Stimulated activated CD8-positive, alpha-beta memory T cell treated with anti-CD3 and anti-CD28 coated beads, Interleukin-12 subunit alpha, Interleukin-12 subunit beta, amount 100 ng/mL, for 4 hours (primary cell): ENCODE measurements around the gene NEUROG2.

Experiments
- DNase-seq: peaks from one replicate; pipeline ENCODE4 v3.0.0-alpha.2; 2020; ENCODE audit warnings: low read depth

Gene NEUROG2

GRCh38 chr4:112521123-112522023 lies 5.4 kb upstream of the NEUROG2 start:
- DNase-seq = no peak

DNA sequence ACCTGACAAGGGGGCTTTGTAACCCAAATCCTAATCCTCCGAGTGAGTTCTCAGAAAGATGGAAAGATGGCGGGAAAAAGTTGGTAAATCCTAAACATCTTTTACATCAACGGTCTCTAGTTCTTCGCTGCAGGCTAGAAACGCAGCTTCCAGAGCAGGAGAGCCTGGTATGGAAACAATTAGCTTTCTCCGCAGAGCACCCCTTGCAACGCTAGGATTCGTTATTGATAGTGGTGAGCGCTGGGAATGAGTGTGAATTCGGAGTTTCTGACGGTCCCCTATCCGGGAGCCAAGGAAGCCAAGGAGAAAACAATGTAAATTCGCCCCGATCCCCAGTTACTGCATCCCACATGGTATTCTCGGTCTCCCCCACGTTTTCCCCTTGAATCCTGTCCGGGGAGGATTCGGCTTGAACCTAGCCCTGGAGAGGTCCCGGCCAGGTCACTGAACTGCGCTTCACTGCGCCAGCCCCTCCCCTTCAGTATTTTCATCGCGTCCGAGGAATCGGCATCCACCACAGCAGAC lies 4.7 kb upstream of the NEUROG2 start:
- no peak for DNase-seq

GRCh38 chr4:112519689-112520597 lies 4.0 kb upstream of the NEUROG2 start:
- DNase-seq = no peak

- DNase-seq = no peak
Observed at GRCh38 chr4:112518675-112519074, 2.7 kb upstream of the NEUROG2 start.

GRCh38 chr4:112517911-112518310 lies 1.9 kb upstream of the NEUROG2 start:
- no peak for DNase-seq

DNA sequence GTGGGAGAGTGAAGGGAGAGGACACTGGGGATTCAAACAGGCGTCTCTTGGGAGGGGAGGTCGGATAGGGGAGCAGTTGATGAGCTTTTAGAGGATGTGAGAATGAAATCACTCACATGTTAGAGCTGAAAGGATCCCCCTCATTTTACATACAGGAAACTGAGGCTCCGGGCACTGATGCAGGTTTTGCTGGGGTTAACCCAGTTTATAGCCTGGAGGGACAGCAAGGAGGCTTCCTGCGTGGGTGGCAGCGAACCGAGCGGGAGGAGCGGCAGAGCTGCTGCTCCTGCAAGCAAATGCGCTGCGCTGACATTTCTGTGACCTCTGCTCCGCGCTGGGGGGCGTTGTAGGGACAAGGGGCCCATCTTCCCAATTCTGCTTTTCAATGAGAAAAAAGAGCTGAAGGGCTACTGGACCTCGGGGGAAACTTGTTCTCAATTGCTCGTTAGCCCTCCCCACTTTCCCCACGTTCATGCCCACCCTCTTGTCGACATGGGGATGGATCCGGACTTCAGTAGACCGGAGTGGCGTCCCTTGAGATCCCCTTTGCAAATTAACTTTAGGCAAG lies 1.2 kb upstream of the NEUROG2 start:
- no peak for DNase-seq

DNA sequence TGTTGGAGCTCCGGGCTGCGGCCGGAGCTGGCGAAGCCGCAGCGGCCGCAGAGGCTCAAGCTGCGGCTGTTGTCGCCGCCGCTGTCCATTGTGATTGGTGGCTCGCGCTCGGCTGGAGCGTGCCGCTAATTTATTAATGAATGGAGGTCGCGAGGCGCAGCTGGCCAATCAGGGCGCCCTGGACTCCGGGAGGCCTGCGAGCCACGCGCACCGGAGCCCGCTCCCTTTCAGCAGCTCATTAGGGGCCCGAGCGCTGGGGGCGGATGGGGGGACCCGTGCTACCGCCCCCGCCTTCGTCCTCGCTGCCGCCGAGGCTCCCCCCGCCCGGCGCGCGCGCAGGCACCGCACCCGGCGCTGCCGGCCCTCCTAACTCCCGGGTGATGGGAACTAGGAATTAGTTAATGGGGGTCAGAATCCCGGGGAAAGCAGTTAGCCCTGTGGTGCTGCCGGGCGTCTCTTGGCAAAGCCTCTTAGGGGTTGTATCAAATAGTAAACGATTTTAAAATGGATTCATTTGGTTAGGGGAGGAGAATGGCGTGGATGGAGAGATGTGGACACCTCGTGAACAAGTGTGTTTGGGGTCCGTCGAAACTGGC lies 589 bp upstream of the NEUROG2 start:
- DNase-seq = no peak

DNA sequence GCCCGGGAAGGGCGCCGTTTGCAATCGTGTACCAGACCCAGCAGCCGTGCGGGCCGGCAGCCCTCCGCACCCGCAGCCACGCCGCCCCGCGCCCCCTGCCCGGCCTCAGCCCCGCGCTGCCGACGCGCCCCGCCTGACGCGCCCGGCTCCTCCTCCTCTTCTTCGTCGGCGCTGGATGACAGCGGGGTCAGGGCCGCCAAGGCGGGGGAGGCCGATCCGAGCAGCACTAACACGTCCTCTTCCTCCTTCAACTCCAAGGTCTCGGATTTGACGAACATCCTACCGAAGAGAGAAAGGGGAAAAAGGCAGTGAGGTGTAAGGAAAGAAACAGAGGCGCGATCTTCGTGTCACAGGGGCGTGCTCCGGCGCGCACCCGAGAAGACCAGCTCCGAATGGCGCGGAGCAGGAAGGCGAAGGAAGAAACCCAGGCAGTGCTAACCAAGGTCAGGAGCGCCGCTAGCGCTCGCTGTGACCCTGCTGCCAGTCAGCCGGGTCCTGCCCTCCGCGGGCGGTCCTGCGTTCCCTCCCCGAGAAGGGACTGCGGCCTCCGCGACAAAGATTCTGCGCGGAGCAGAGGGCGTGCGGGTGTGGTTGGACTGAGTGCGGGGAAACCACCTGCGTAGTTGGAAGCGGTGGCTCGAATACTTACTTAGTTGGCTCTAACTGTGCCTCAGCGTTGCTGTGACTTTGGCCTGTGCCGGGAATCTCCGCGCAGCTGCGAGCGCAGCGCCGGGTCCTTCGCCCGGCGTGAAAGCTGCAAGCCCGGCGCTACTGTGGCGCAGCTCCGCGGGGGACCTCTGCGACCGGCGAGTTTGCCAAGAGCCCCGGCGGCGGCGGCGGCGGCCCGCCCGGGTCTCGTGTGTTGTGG lies 548 bp downstream of the NEUROG2 start:
- DNase-seq = no peak

- no peak for DNase-seq
Observed at GRCh38 chr4:112514647-112515197, 1.3 kb downstream of the NEUROG2 start.

DNA sequence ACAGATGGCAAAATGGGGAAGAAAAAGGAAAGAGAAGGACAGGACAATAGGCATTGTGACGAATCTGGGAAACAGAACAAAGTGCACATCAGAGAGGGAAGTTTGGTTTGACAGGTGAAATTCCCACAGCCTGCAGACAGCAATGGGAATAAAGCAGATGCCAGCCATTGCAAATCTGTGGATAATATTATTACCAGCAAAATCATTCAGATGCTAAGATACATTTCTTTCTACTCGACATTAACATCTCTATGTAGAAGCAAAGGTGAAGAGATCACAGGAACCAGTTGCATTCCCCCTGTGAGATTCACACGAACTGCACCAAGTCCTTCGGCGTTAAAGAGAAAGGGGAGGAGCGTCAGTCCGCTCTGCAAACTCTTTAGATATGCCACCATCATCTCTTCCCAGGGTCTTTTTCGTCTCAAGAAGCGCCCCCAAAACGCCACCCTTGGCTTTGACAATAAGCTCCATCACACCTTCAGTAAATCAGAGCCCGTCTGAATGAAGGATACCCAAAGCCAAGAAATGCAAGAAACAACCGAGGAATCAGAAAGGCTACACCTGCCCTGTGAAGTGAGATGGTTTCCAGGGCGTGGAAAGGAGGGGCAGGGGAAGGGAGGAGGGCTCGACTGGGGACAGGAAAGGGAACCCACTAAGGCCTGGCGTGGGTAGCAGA lies 1.9 kb downstream of the NEUROG2 start:
- no peak for DNase-seq

GRCh38 chr4:112511803-112512118 lies 4.2 kb downstream of the NEUROG2 start:
- DNase-seq = no peak

- DNase-seq = no peak
Observed at GRCh38 chr4:112511093-112511802, 4.7 kb downstream of the NEUROG2 start.

- no peak for DNase-seq
Observed at GRCh38 chr4:112510291-112511092, 5.5 kb downstream of the NEUROG2 start.

GRCh38 chr4:112509243-112510141 lies 6.5 kb downstream of the NEUROG2 start:
- DNase-seq = no peak

DNA sequence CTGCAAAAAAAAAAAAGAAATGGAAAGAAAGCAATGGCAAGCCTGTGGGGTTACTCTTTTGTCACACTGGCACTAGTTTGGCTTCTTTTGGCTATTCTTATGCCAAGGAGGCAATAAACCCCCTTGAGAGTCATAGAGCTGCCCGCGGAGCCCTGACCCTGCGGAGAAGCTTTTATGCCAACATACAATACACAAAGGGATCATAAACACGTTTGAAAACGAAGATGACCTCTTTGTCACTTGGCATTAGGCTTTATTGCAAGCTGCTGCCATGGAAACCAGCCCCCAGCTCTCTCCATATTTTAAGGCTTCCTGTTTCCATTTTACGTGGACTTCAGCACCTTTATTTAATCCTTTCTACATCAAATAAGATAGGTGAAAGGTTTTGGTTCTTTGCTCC lies 7.6 kb downstream of the NEUROG2 start:
- no peak for DNase-seq

GRCh38 chr4:112504807-112505206 lies 11.2 kb downstream of the NEUROG2 start:
- no peak for DNase-seq

GRCh38 chr4:112502871-112503270 lies 13.1 kb downstream of the NEUROG2 start:
- DNase-seq = no peak

DNA sequence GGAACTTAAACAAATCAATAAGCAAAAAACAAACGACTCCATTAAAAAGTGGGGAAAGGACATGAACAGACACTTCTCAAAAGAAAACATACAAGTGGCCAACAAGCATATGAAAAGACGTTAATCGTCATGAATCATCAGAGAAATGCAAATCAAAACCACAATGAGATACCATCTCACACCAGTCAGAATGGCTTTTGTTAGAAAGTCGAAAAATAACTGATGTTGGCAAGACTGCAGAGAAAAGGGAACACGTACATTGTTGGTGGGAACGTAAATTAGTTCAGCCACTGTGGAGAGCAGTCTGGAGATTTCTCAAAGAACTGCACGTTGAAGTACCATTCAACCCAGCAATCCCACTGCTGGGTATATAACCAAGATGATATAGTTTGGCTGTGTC lies 23.7 kb downstream of the NEUROG2 start:
- DNase-seq = no peak
